OCI-LY1 (cell line): ENCODE measurements around the gene AOAH.

Experiments
- EZH2 ChIP-seq: fragments of 200-600 bp; sonication (generic), shearing (Covaris generic); IDR thresholded peaks from 2 replicates; pipeline ENCODE4 v1.8.0; 2017; ENCODE audit warnings: borderline replicate concordance, mixed run types, mild to moderate bottlenecking, antibody characterized with exemption, low read length, moderate library complexity, mixed read lengths
- TF ChIP-seq, protein P1 (sequence below): fragments of 200-600 bp; sonication (generic), shearing (Covaris generic); IDR thresholded peaks from 2 replicates; pipeline ENCODE4 v1.5.1; 2017; ENCODE audit warnings: mild to moderate bottlenecking, antibody characterized with exemption, low read length, moderate library complexity, mixed read lengths

GRCh38 chr7:36478745-36479144 lies 245.5 kb downstream of the AOAH start:
- TF ChIP-seq, protein P1, sequence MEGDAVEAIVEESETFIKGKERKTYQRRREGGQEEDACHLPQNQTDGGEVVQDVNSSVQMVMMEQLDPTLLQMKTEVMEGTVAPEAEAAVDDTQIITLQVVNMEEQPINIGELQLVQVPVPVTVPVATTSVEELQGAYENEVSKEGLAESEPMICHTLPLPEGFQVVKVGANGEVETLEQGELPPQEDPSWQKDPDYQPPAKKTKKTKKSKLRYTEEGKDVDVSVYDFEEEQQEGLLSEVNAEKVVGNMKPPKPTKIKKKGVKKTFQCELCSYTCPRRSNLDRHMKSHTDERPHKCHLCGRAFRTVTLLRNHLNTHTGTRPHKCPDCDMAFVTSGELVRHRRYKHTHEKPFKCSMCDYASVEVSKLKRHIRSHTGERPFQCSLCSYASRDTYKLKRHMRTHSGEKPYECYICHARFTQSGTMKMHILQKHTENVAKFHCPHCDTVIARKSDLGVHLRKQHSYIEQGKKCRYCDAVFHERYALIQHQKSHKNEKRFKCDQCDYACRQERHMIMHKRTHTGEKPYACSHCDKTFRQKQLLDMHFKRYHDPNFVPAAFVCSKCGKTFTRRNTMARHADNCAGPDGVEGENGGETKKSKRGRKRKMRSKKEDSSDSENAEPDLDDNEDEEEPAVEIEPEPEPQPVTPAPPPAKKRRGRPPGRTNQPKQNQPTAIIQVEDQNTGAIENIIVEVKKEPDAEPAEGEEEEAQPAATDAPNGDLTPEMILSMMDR = no peak
- TF ChIP-seq EZH2 = no peak
